ENCODE measurements around the gene CRNKL1.

The CRNKL1 gene

GRCh38 chr20:20052074-20052970, at the start of gene CRNKL1, which contains the start of gene CFAP61:
TSS of gene CRNKL1 (minus strand) at chr20:20052466. CDS start at chr20:20052342, 124 bp downstream.
TSS of gene CFAP61 (plus strand) at chr20:20052532. CDS start at chr20:20056654, 4,122 bp downstream.
- DNase-seq: peak; percentile 98

GRCh38 chr20:20100881-20101280, 48.6 kb upstream of the CRNKL1 start:
- DNase-seq: no peak

- DNase-seq: no peak
Measured at GRCh38 chr20:20096421-20096820, 44.2 kb upstream of the CRNKL1 start.

DNA sequence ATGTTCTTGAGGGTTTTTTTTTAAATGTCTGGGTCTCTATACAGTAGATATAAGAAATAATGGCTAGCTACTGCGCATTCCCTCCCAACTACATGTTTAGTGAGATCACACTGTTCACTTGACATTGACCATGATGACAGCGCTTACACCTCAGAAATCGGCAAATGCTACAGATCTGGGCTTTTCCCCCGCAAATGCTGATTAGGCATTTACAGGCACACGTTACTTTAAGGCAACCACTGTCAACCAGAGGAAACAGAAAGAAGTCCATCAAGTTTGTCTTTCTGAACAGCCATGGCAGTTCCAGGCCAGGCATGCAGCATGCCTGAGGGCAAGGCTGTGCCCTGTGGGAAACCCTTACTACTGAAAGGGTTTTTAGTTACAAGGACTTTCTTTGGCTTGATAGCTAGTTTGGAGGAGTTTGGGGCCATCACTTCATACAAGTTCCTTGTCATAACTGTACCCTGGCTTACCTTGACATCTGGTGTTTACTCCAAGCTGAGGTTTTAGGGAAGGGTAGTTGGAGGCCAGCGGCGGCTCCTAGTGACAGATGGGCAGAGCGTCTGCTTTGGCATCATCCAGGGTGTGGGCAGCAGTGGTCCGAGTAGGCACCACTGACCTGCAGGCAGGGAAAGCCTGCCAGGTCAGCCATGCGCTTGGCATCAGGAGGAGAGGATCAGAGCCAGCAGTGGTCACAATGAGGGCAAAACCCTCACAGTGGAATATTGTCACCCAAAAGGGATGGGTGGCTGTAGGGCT, 43.0 kb upstream of the CRNKL1 start:
- DNase-seq: no peak

- DNase-seq: no peak
Measured at GRCh38 chr20:20094410-20094809, 42.1 kb upstream of the CRNKL1 start.

DNA sequence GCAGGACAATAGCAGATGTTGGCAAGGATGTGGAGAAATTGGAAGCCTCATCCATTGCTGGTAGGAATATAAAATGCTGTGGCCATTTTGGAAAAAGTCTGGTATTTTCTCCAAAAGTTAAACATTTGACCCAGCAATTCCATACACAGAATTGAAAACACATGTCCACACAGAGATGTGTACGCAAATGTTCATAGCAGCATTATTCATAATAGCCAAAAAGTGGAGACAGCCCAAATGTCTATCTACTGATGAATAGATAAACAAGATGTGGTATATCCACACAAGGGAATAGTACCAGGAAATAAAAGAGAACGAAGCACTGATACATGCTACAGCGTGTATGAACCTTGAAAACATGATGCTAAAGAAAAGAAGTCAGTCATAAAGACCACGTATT, 40.6 kb upstream of the CRNKL1 start:
- DNase-seq: no peak

DNA sequence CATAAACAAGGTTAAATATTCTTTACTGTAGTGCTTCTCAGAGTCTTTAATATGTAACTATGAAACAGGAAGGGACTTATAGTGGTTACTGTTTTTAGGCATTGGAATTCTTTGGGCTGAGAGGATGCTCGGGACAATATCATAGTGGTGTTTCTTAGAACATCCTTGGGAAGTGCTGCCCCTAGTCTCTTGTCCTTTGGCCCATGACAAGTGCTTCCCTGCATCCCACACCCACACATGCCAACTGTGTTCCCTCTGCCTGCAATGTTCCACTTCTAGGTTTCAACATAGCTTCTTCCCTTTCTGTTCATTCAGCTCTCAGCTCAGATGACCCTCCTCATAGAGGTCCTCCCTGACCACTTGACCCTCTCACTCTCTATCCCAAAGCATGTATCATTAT, 37.7 kb upstream of the CRNKL1 start:
- no peak for DNase-seq

DNA sequence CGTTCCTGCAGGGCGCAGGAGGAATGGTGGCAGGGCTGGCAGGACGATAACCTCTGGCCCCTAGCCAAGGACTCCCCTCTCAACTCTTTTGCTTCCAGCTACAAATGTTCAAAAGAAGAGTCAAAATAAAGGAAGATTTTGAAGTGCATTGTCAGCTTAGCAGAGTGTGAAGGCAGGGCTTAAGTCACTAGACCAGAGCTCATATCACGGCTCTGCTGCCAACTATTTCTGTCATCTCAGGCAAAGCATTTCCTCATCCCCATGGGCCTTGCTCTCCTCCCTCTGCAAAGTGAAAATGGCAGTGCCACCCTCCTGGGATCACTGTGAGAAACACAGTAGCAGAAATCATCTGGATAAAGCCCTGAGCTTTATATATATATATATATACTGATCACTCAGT, 36.8 kb upstream of the CRNKL1 start:
- DNase-seq: no peak

DNA sequence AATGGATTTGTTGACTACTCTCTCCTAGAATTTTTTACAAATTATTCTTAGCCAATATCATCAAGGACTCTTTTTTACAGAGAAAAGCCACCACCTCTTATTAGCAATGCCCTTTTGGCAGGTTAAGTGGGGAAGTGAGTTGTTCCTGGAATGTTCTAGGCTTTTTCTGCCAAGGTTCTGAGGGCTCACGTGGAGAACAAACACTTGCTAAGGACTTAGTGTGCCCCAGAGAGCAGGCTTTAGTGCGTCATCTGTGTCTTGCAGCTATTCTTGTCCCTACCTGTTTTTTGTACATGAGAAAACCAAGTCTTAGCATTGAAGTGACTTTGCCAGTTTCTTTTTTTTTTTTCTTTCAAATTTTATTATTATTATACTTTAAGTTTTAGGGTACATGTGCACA, 33.5 kb upstream of the CRNKL1 start:
- DNase-seq: no peak

DNA sequence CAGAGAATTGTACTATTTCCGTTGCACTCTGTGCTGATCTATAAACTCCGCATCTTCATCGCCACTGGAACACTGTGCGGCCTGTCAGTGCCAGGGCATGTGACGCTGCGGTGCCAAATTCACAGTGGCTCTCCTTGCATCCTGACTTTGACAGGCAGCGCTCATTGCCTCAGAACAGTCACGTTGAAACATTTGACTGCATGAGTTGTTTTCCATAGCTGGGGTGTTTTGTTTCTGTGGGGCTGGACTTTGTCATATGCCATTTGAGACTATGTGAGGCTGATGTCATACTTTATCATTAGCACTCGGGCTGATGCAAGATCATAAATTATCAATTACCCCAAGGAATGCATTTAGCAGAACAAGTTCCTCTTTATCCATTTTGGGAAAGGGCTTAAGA, 32.8 kb upstream of the CRNKL1 start:
- DNase-seq: no peak

GRCh38 chr20:20084296-20084752, 32.1 kb upstream of the CRNKL1 start:
- no peak for DNase-seq

GRCh38 chr20:20083807-20084206, 31.5 kb upstream of the CRNKL1 start:
- no peak for DNase-seq

DNA sequence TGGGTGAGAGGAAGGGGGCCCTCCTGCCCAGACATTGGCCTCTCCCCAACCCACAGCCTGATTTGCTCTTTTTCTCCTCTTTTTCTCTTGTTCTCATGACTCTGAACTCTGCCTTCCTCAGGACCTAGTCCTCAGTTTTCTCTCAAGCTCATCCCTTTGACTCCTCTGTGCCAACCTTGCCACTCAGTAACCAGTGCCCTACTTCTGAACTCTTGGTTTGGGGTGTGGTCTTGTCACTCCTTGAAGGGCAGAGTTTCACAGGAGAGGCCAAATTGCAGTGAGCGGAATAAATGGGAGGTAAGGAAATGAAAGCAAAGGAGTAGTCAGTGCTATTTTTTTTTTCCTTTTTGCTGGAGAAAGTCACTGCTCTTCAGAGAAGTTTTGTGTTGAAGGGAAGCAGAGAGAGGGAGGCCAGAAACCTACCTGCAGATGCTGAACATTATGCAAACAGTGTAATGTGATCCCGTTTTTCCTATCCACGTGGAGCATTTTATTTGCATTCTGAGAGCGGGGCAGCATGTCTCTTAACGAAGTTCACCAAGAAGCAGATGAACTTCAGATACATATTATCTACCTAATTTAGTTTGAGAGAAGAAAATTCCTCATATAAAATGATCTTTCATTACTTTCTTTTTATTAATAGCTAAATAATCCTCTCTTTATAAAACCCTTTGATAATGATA, 27.0 kb upstream of the CRNKL1 start:
- no peak for DNase-seq

- DNase-seq: no peak
Measured at GRCh38 chr20:20078041-20078440, 25.8 kb upstream of the CRNKL1 start.

DNA sequence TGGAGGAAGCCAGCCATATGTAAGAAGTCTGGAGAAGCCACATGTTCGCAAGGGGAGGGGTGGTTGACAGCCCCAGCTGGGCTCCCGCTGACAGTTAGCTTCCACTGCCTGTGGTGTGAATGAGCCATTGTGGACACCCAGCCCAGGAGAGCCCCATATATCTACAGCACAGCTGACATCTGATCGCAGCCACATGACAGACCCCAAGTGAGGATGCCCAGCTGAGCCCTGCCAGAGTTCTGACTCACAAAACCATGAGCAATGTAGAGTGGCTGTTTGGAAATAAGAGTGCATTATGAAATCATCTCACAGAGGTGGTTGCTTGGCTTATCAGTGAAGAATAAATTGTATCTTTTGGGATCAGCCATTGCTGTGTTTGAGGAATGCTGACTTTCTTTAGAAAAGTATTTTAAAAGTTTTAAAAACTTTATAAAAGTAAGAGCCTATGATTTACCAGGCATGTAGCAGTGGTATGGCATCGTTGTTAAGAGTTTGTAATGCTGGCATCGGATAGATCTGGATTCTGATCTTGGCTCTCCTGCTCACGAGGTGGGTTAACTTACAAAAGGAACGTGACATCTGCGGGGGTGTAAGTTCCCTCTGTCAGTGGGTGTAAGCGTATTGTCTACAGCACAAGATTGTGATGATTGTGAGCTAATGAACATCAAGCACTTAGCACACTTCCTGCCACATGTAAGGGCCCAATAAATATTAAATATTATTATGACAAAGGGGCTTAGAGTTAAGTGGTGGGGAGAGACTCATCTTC, 24.2 kb upstream of the CRNKL1 start:
- no peak for DNase-seq

DNA sequence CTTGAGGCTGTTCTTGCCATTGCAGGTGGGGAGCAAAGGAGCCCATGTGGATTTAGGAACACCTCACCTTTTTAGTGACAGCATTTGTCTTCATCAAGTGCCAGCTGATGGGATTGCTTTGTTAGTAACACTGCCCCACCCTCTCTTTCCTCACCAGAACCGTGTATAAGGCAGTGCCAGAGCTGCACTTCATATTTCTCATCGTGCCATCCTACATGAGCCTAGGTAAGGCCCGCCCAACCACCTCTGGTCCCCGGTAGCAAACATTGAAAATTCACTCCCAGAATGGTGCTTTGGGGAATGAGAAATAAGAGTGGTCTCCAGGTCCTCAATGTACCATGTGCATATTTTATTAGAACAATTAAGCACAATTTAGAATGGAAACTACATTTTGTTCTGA, 22.8 kb upstream of the CRNKL1 start:
- no peak for DNase-seq

GRCh38 chr20:20073801-20074371, 21.6 kb upstream of the CRNKL1 start:
- DNase-seq: no peak

DNA sequence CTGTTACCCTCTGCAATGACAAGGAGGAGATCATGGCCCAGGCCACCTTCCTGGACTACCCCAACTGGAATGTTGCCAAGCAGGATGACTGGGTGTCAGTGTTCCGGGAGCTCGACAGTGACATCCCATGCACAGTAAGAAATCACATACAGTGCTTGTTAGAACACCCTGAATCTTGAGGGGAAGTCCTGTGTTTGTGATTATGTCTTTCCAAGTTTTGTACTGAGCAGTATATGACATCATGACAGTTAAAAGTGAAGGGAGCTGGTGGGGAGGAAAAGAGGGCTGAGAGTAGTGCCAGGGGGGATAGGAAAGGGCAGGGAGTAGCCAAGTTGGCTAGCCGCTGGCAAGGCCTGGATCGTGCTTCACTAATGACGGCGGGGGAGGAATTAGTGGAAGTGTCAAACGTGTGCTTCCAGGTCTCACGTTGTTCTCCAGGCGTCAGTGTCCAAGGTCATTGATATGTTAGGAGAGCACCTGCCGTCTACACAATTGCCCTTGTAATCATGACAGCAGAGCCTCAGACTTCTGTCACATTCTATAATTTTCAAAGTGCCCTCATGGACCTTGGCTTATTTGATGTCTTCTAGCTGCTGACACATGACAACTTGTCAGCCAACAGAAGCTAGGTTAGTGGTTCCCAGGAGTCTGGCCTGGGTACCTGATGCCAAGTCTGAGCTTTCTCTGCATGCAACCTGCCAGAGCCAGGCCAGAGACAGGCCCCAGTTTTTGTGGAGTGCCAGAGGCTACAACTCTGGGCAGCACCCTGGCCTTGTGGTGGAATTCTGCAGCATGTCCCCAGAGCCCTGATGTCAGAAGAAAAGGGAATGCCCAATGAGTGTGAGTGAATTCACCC, 18.8 kb upstream of the CRNKL1 start:
- no peak for DNase-seq

GRCh38 chr20:20065361-20065760, 13.1 kb upstream of the CRNKL1 start:
- no peak for DNase-seq

DNA sequence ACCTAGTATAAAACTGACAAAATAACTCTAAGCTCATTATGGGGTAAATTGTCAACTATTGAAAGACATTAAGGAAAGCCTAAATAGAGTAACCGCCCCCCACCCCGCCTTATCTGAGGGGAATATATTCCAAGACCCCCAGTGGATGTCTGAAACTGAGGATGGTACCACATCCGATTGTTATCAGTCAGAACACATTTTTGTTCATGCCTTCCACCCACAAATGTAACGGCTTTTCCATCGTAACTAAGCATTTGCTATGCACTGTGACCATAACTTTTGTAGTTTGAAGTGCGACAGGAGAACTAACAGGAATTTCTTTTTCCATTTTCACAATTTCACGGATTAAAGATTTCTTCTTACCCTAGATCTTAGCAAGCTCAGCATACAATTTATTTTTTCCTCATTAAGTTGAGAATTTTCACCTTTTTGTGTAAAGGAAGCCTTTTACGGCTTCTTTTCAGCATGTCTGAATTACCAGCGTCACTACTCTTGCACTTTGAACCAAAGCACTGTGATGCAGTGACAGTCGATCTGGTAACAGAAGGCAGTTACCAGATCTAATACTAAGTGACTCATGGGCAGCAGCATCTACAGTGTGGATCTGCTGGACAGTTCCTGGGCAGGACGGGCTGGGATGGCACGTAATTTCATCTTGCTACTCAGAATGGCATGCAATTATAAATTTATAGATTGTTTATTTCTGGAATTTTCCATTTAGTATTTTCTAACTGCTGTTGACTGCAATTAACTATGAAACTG, 11.9 kb upstream of the CRNKL1 start:
- DNase-seq: no peak

Measured in activated CD4-positive, alpha-beta T cell treated with anti-CD3 and anti-CD28 coated beads for 4 hours (primary cell).